ENCODE data around the gene LSM2. TPM values are rescaled to one million over a fixed set of nuclear protein-coding genes. Genes with fewer than 3 reads are reported as not detected.

The LSM2 gene
- total and polyA plus RNA-seq, 9 of the 15 experiments (the other 6 are each of a cell fraction or from before 2014, with no cell fraction given), result 154 to 407 (median 223) TPM

GRCh38 chr6:31806470-31807272 lies at the start of gene LSM2 (continued):
- TF ChIP-seq ZNF592 (IDR thresholded peaks at IDR 0.05) (no peak), SMAD1 (IDR thresholded peaks at IDR 0.05; ENCODE audit: low read depth, low read length, partially characterized antibody) (peak; percentile 81), FOXK1 (CRISPR knock-in tag; IDR thresholded peaks at IDR 0.05; ENCODE audit: borderline replicate concordance) (0 out of 2 replicates have a peak, but pooled peaks have one; percentile 79), E2F5 (CRISPR knock-in tag; IDR thresholded peaks at IDR 0.05) (no peak), RBBP5 (IDR thresholded peaks at IDR 0.05; ENCODE audit: borderline replicate concordance, insufficient read depth, low read length, poor library complexity, severe bottlenecking) (peak; percentile 99), ZNF133 (CRISPR knock-in tag; IDR thresholded peaks at IDR 0.05) (no peak), ZNF766 (CRISPR knock-in tag; conservative IDR thresholded peaks at IDR 0.05) (peak; percentile 83), PATZ1 (CRISPR knock-in tag; IDR thresholded peaks at IDR 0.05; ENCODE audit: borderline replicate concordance) (no peak), HDAC8 (tag; IDR thresholded peaks at IDR 0.05) (peak; percentile 75; the same call in 1 of the 2 replicates), FOXJ2 (tag; IDR thresholded peaks at IDR 0.05) (peak; percentile 65; the same call in 1 of the 2 replicates), CHCHD3 (CRISPR knock-in tag; IDR thresholded peaks at IDR 0.05) (no peak), BRD9 (IDR thresholded peaks at IDR 0.05; ENCODE audit: low read depth, partially characterized antibody) (peak; percentile 87), GMEB1 (CRISPR knock-in tag; IDR thresholded peaks at IDR 0.05) (peak; percentile 63), ZNF253 (CRISPR knock-in tag; conservative IDR thresholded peaks at IDR 0.05) (no peak), TRIM24 (IDR thresholded peaks at IDR 0.05) (peak in 1 of 2 experiments; percentile 33; a peak in 1 of 4 replicates), HMBOX1 (IDR thresholded peaks at IDR 0.05) (no peak; the same call in 1 of the 2 replicates)
